Uterus (tissue), 4 donors: Measurements from ENCODE around the gene TMOD2. TPM values are rescaled to one million over a fixed set of nuclear protein-coding genes. Genes with fewer than 3 reads are reported as not detected.
A peak's percentile ranks its signal among the peaks of the same experiment; 100 is the strongest.

Experiments used
- DNase-seq, 2 donors: peaks; one replicate each; pipeline ENCODE4 v3.0.0-alpha.2; 2019 to 2020
- H3K27ac ChIP-seq, 2 donors: fragments of 200-600 bp; sonication (generic); 1 replicate in 1 of 2; 2 replicates in 1 of 2; pipeline ENCODE4 v1.5.1; 2016 to 2018
- H3K27me3 ChIP-seq, 2 donors: fragments of 200-600 bp; sonication (generic); one replicate each; pipeline ENCODE4 v1.5.1; 2018 to 2019; ENCODE audit warnings: control low read depth in 1 of 2
- H3K36me3 ChIP-seq, 2 donors: fragments of 200-600 bp; sonication (generic); one replicate each; pipeline ENCODE4 v1.5.1; 2019; ENCODE audit warnings: control low read depth in 1 of 2
- H3K4me1 ChIP-seq, 2 donors: fragments of 200-600 bp; sonication (generic); one replicate each; pipeline ENCODE4 v1.5.1; 2018 to 2019; ENCODE audit warnings: control low read depth in 1 of 2
- H3K4me3 ChIP-seq, 2 donors: fragments of 200-600 bp; sonication (generic); 1 replicate in 1 of 2; 2 replicates in 1 of 2; pipeline ENCODE4 v1.5.1; 2018 to 2019; ENCODE audit warnings: mild to moderate bottlenecking in 1 of 2
- H3K9me3 ChIP-seq, 2 donors: fragments of 200-600 bp; sonication (generic); one replicate each; pipeline ENCODE4 v1.5.1; 2019; ENCODE audit warnings: control low read depth in 1 of 2
- CTCF ChIP-seq, 4 experiments: fragments of 200-600 bp in 2 of 4; fragments of 450-650 bp in 2 of 4; sonication (generic) in 2 of 4; IDR thresholded peaks; one replicate each; pipeline ENCODE4 v1.5.1; 2016 to 2019; ENCODE audit warnings: antibody characterized with exemption in 4 of 4, mild to moderate bottlenecking in 2 of 4, moderate library complexity in 1 of 4
- POLR2A ChIP-seq, 2 donors: fragments of 450-650 bp; IDR thresholded peaks; one replicate each; pipeline ENCODE4 v1.6.1; 2016; ENCODE audit warnings: antibody characterized with exemption in 2 of 2, mild to moderate bottlenecking in 1 of 2, moderate library complexity in 1 of 2
- intact Hi-C: fragments of 100-400 bp; cut with DNase I; formaldehyde crosslinking; loops from one replicate; pipeline ENCODE4 v1.15.1; 2023; ENCODE audit warnings: low total_unique reads
- total RNA-seq, 4 donors: library from RNA; depleted of rRNA in 3 of 4; stranded (reverse); fragments of >200 nt in 3 of 4; gene quantifications; one replicate each; pipeline versions ENCODE4 v1.1.0 to v1.2.4, GENCODE V29; 2014 to 2023
- donor health status: DM: yes; HTN: yes; CAD: no.

Gene TMOD2
- total RNA-seq, 4 donors from 2014 or later: 20.9 to 113 (median 35.0) TPM

- intact Hi-C loops: no loop called here
- H3K4me1 ChIP-seq: peaks cover 4 to 11% of the 10 kb centered on the region in 2 donors
- no peaks in the 10 kb centered on the region for H3K27me3 ChIP-seq
- DNase-seq: no peak
- TF ChIP-seq CTCF (IDR thresholded peaks at IDR 0.05): no peak
- TF ChIP-seq POLR2A (IDR thresholded peaks at IDR 0.05): no peak
- peak overlapping the region in 1 of 2 donors; percentile 16 for H3K27ac ChIP-seq
- H3K9me3 ChIP-seq: no peaks in the 10 kb centered on the region
- H3K36me3 ChIP-seq: no peaks in the 10 kb centered on the region
- H3K4me3 ChIP-seq: no peak overlapping the region
Observed at GRCh38 chr15:51837792-51838251, 86.4 kb downstream of the TMOD2 start.

- Histone ChIP-seq H3K4me1 (peaks cover 4 to 16% of the 10 kb centered on the region in 2 donors), H3K4me3 (no peak overlapping the region), H3K27me3 (no peaks in the 10 kb centered on the region), H3K27ac (peak overlapping the region in 1 of 2 donors; percentile 16), H3K9me3 (no peaks in the 10 kb centered on the region), H3K36me3 (no peaks in the 10 kb centered on the region)
- intact Hi-C loops: no loop called here
- DNase-seq: no peak
- TF ChIP-seq POLR2A (IDR thresholded peaks at IDR 0.05) (no peak), CTCF (IDR thresholded peaks at IDR 0.05) (no peak)
Observed at GRCh38 chr15:51838270-51838669, 86.9 kb downstream of the TMOD2 start.

GRCh38 chr15:51840692-51841091, 89.3 kb downstream of the TMOD2 start:
- H3K27ac ChIP-seq: no peak overlapping the region
- DNase-seq: no peak
- H3K9me3 ChIP-seq: no peaks in the 10 kb centered on the region
- TF ChIP-seq CTCF (IDR thresholded peaks at IDR 0.05) (no peak), POLR2A (IDR thresholded peaks at IDR 0.05) (no peak)
- intact Hi-C loops: no loop called here
- H3K36me3 ChIP-seq: no peaks in the 10 kb centered on the region
- peaks cover 4 to 25% of the 10 kb centered on the region in 2 donors for H3K4me1 ChIP-seq
- no peak overlapping the region for H3K4me3 ChIP-seq
- H3K27me3 ChIP-seq: no peaks in the 10 kb centered on the region

- intact Hi-C loops: no loop called here
- no peaks in the 10 kb centered on the region for H3K27me3 ChIP-seq
- H3K9me3 ChIP-seq: no peaks in the 10 kb centered on the region
- TF ChIP-seq CTCF (IDR thresholded peaks at IDR 0.05) (no peak), POLR2A (IDR thresholded peaks at IDR 0.05) (no peak)
- no peak for DNase-seq
- H3K4me1 ChIP-seq: peaks cover 9 to 25% of the 10 kb centered on the region in 2 donors
- H3K4me3 ChIP-seq: no peak overlapping the region
- no peaks in the 10 kb centered on the region for H3K36me3 ChIP-seq
- H3K27ac ChIP-seq: no peak overlapping the region
Observed at GRCh38 chr15:51841406-51842040, 90.1 kb downstream of the TMOD2 start.

GRCh38 chr15:51842265-51842664, 90.9 kb downstream of the TMOD2 start:
- H3K9me3 ChIP-seq: no peaks in the 10 kb centered on the region
- no peaks in the 10 kb centered on the region for H3K27me3 ChIP-seq
- intact Hi-C loops: no loop called here
- no peak overlapping the region for H3K4me3 ChIP-seq
- H3K36me3 ChIP-seq: no peaks in the 10 kb centered on the region
- TF ChIP-seq POLR2A (IDR thresholded peaks at IDR 0.05) (no peak), CTCF (IDR thresholded peaks at IDR 0.05) (no peak)
- H3K4me1 ChIP-seq: peaks cover 13 to 23% of the 10 kb centered on the region in 2 donors
- DNase-seq: no peak
- peak overlapping the region in 1 of 2 donors; percentile 6 for H3K27ac ChIP-seq
